Smooth muscle cell of the umbilical artery (primary cell): Measurements from ENCODE around the gene ATF7IP. TPM values are rescaled to one million over a fixed set of nuclear protein-coding genes. Genes with fewer than 3 reads are reported as not detected.

Experiments
- total RNA-seq: library from RNA; depleted of rRNA; stranded (reverse); fragments of >200 nt; gene quantifications from 2 replicates; pipeline ENCODE4 v1.2.3, GENCODE V29; 2014

Gene ATF7IP, protein sequence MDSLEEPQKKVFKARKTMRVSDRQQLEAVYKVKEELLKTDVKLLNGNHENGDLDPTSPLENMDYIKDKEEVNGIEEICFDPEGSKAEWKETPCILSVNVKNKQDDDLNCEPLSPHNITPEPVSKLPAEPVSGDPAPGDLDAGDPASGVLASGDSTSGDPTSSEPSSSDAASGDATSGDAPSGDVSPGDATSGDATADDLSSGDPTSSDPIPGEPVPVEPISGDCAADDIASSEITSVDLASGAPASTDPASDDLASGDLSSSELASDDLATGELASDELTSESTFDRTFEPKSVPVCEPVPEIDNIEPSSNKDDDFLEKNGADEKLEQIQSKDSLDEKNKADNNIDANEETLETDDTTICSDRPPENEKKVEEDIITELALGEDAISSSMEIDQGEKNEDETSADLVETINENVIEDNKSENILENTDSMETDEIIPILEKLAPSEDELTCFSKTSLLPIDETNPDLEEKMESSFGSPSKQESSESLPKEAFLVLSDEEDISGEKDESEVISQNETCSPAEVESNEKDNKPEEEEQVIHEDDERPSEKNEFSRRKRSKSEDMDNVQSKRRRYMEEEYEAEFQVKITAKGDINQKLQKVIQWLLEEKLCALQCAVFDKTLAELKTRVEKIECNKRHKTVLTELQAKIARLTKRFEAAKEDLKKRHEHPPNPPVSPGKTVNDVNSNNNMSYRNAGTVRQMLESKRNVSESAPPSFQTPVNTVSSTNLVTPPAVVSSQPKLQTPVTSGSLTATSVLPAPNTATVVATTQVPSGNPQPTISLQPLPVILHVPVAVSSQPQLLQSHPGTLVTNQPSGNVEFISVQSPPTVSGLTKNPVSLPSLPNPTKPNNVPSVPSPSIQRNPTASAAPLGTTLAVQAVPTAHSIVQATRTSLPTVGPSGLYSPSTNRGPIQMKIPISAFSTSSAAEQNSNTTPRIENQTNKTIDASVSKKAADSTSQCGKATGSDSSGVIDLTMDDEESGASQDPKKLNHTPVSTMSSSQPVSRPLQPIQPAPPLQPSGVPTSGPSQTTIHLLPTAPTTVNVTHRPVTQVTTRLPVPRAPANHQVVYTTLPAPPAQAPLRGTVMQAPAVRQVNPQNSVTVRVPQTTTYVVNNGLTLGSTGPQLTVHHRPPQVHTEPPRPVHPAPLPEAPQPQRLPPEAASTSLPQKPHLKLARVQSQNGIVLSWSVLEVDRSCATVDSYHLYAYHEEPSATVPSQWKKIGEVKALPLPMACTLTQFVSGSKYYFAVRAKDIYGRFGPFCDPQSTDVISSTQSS
- 27.6 and 31.7 TPM in 2 replicates for total RNA-seq

GRCh38 chr12:14365294-14366208 lies at the start of gene ATF7IP:
ATF7IP (plus strand) TSS chr12:14365682; CDS start chr12:14423916, 58,234 bp downstream.

Other genes starting within 250 kb of the ATF7IP start
- 1.2 and 2.1 TPM in 2 replicates for gene PLBD1, start 202.2 kb downstream of the ATF7IP start, total RNA-seq